Natural killer cell (primary cell): ENCODE data around the gene TMEM151A. TPM values are rescaled to one million over a fixed set of nuclear protein-coding genes. Genes with fewer than 3 reads are reported as not detected.

Experiments
- ATAC-seq, 3 donors: fragments of 150-1000 bp in 2 of 3; fragments of 200-7000 bp in 1 of 3; cut with Tn5 transposase; 1 replicate in 1 of 3; 2 replicates in 2 of 3; pipeline ENCODE4 v1.10.0; 2021; ENCODE audit warnings: mild to moderate bottlenecking in 2 of 3, moderate library complexity in 2 of 3
- DNase-seq, 2 donors: peaks; one replicate each; pipeline versions ENCODE4 v3.0.0 to v3.0.0-alpha.2; 2013 to 2021; ENCODE audit warnings: mixed read lengths in 1 of 2
- H3K27ac ChIP-seq: one replicate; pipeline ENCODE4 v1.5.1; 2013; ENCODE audit warnings: mild to moderate bottlenecking, low read length
- H3K27me3 ChIP-seq: one replicate; pipeline ENCODE4 v1.6.1; 2013; ENCODE audit warnings: low read length; ENCODE audit not compliant: control insufficient read depth, insufficient read depth
- H3K36me3 ChIP-seq: one replicate; pipeline ENCODE4 v1.6.1; 2013; ENCODE audit warnings: low read length; ENCODE audit not compliant: control insufficient read depth, insufficient read depth
- H3K4me1 ChIP-seq: one replicate; pipeline ENCODE4 v1.6.1; 2013; ENCODE audit warnings: low read length; ENCODE audit not compliant: control insufficient read depth, insufficient read depth
- H3K4me3 ChIP-seq: one replicate; pipeline ENCODE4 v1.5.1; 2013; ENCODE audit warnings: low read length
- H3K9me3 ChIP-seq: one replicate; pipeline ENCODE4 v1.6.1; 2013; ENCODE audit warnings: low read length; ENCODE audit not compliant: control insufficient read depth, insufficient read depth
- H3K27ac Mint-ChIP-seq, 2 donors: one replicate each; pipeline ENCODE4 v1.8.0; 2022; ENCODE audit warnings: mild to moderate bottlenecking in 2 of 2, mixed read lengths in 2 of 2, moderate library complexity in 1 of 2
- H3K27me3 Mint-ChIP-seq, 2 donors: one replicate each; pipeline ENCODE4 v1.8.0; 2022; ENCODE audit warnings: low read depth in 2 of 2, mixed read lengths in 2 of 2
- H3K36me3 Mint-ChIP-seq: one replicate; pipeline ENCODE4 v1.8.0; 2022; ENCODE audit warnings: mixed read lengths
- H3K4me1 Mint-ChIP-seq, 2 donors: one replicate each; pipeline ENCODE4 v1.8.0; 2022; ENCODE audit warnings: mixed read lengths in 2 of 2
- H3K4me3 Mint-ChIP-seq: one replicate; pipeline ENCODE4 v1.8.0; 2022; ENCODE audit warnings: mild to moderate bottlenecking, moderate library complexity, mixed read lengths
- H3K9me3 Mint-ChIP-seq, 2 donors: one replicate each; pipeline ENCODE4 v1.8.0; 2022; ENCODE audit warnings: mixed read lengths in 2 of 2
- WGBS: methylation state at CpG from one replicate; pipeline ENCODE4 v1.1.7; 2013; ENCODE audit warnings: missing lambda C conversion rate; ENCODE audit not compliant: insufficient coverage; 5-methylcytosine and 5-hydroxymethylcytosine counted together
- intact Hi-C: fragments of 100-400 bp; cut with micrococcal nuclease; formaldehyde crosslinking; loops from one replicate; pipeline ENCODE4 v1.14.2; 2022
- total RNA-seq, 4 donors: library from RNA; stranded (reverse); fragments of 120-200 nt in 1 of 4; gene quantifications; one replicate each; pipeline versions ENCODE4 v1.2.3 to v1.2.4, GENCODE V29; 2013 to 2022
- TF ChIP-seq, protein P1 (sequence below): fragments of 200-600 bp; IDR thresholded peaks from one replicate; pipeline ENCODE4 v1.8.0; 2022; ENCODE audit warnings: antibody characterized with exemption

Gene TMEM151A
- total RNA-seq, 3 donors from 2014 or later (not counting 1 experiment from before 2014, with no cell fraction given) = not detected

DNA sequence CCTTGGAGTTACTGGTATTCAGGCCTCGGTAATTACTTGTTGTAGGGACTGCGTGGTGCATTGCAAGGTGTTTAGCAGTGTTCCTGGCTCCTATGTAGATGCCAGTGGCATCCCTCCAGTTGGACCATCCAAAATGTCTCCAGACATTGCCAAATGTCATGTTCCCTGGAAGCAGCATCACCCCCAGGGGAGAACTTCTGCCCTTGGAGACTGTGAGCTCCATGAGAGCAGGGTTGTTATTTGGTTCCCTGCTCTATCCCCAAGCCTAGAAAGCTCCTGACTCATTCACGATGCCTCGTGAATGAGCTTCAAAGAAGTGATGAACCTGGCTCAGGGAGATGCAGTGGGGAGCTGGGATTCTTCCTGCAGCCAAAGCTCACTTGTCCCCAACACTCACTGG, 29.9 kb downstream of the TMEM151A start:
- H3K9me3 ChIP-seq = no peaks in the 10 kb centered on the region
- H3K36me3 Mint-ChIP-seq = no peaks in the 10 kb centered on the region
- H3K4me1 ChIP-seq = peaks cover 29% of the 10 kb centered on the region
- peaks cover 9 to 17% of the 10 kb centered on the region in 2 donors for H3K27me3 Mint-ChIP-seq
- TF ChIP-seq, protein P1, sequence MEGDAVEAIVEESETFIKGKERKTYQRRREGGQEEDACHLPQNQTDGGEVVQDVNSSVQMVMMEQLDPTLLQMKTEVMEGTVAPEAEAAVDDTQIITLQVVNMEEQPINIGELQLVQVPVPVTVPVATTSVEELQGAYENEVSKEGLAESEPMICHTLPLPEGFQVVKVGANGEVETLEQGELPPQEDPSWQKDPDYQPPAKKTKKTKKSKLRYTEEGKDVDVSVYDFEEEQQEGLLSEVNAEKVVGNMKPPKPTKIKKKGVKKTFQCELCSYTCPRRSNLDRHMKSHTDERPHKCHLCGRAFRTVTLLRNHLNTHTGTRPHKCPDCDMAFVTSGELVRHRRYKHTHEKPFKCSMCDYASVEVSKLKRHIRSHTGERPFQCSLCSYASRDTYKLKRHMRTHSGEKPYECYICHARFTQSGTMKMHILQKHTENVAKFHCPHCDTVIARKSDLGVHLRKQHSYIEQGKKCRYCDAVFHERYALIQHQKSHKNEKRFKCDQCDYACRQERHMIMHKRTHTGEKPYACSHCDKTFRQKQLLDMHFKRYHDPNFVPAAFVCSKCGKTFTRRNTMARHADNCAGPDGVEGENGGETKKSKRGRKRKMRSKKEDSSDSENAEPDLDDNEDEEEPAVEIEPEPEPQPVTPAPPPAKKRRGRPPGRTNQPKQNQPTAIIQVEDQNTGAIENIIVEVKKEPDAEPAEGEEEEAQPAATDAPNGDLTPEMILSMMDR = no peak
- no peaks in the 10 kb centered on the region for H3K27me3 ChIP-seq
- H3K9me3 Mint-ChIP-seq = no peaks in the 10 kb centered on the region
- ATAC-seq (no peak), DNase-seq (no peak)
- H3K27ac Mint-ChIP-seq = no peak overlapping the region
- H3K4me1 Mint-ChIP-seq = peaks cover 7 to 42% of the 10 kb centered on the region in 2 donors
- no peaks in the 10 kb centered on the region for H3K36me3 ChIP-seq
- intact Hi-C loops = no loop called here
- no peak overlapping the region for H3K27ac ChIP-seq
- H3K4me3 ChIP-seq = no peak overlapping the region
- WGBS = 93% methylated on average over 4 of the region's 4 CpGs
- H3K4me3 Mint-ChIP-seq = no peak overlapping the region

DNA sequence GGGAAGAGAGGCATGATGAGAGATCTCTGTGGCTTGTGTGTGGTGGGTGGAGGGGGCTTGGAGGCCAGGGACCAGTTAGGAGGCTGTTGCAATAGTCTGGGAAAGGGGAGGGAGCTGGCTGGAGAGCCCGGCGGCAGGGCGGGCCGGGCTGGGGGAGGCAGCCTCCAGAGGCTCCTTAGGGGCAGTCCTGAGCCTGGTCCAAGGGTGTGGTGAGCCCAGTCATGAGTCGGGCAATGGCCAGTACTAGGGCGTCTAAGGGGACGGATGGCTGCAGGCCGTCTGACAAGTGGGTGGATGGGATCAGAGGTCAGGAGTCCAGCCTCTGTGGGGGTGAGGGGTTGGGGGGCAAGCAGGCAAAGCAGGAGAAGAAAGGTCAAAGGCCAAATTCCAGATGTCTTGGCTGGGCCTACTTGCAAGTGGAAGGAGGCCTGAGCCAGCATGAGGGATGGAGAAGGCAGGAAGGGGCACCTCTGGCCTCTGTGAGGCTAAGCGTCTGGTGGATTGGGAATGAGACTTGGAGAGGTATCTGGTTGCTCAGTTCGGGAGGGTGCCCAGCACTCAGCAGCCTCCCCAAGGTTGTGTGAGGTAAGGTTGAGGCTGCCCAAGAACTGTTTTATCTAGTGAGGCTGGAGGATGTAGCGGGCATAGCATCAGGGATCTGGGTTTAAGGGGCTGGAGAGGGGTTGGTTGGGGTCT, 31.2 kb downstream of the TMEM151A start:
- Histone ChIP-seq H3K27me3 (no peaks in the 10 kb centered on the region), H3K36me3 (no peaks in the 10 kb centered on the region), H3K4me3 (no peak overlapping the region), H3K4me1 (peaks cover 33% of the 10 kb centered on the region), H3K27ac (no peak overlapping the region), H3K9me3 (no peaks in the 10 kb centered on the region)
- H3K4me1 Mint-ChIP-seq = peaks cover 15 to 44% of the 10 kb centered on the region in 2 donors
- no peaks in the 10 kb centered on the region for H3K36me3 Mint-ChIP-seq
- H3K27ac Mint-ChIP-seq = no peak overlapping the region
- no peak for DNase-seq
- intact Hi-C loops = no loop called here
- H3K27me3 Mint-ChIP-seq = peaks cover 9 to 17% of the 10 kb centered on the region in 2 donors
- no peak overlapping the region for H3K4me3 Mint-ChIP-seq
- TF ChIP-seq, protein P1 = no peak
- WGBS = 96% methylated on average over 11 of the region's 11 CpGs
- no peak for ATAC-seq
- no peaks in the 10 kb centered on the region for H3K9me3 Mint-ChIP-seq

DNA sequence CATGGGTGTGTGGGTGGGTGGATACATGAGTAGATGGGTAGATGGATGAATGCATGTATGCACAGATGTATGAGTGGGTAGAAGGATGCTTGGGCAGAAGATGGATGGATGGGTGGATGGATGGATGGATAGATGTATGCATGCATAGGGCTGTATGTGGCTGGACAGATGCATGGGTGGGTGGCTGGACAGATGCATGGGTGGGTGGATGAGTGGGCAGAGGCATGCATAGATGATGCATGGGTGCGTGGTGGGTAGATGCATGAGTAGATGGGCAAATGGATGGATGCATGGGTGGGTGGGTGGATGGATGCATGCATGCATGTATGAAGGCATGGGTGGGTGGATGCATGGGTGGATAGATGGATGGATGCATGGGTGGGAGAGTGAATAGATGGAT, 32.0 kb downstream of the TMEM151A start:
- Histone ChIP-seq H3K27me3 (no peaks in the 10 kb centered on the region), H3K27ac (no peak overlapping the region), H3K4me1 (peaks cover 33% of the 10 kb centered on the region), H3K4me3 (no peak overlapping the region), H3K9me3 (no peaks in the 10 kb centered on the region), H3K36me3 (no peaks in the 10 kb centered on the region)
- Mint-ChIP-seq H3K36me3 (no peaks in the 10 kb centered on the region), H3K27ac (no peak overlapping the region), H3K27me3 (peaks cover 7 to 14% of the 10 kb centered on the region in 2 donors), H3K4me1 (peaks cover 20 to 45% of the 10 kb centered on the region in 2 donors), H3K4me3 (no peak overlapping the region), H3K9me3 (no peaks in the 10 kb centered on the region)
- 95% methylated on average over 1 of the region's 1 CpG for WGBS
- TF ChIP-seq, protein P1 = no peak
- no peak for ATAC-seq
- intact Hi-C loops = no loop called here
- DNase-seq = no peak

DNA sequence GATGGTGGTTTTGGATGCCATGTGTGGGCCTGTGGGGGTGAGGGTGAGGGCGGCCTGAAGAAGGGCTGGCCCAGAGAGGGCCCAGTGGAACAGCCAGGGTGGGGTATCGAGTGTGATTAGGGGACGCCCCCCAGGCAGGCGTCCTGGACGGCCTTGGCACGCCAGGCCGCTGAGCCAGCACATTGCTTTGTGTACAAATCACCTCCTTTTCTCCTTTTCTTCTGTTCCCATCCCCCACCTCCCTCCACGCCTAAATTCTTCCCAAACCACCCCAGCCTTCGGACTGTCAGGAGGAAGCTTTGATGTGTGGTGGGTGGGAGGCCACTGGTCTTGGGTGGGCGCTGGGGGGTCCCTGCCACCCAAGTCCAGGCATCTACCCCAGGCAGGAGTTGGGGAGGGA, 33.0 kb downstream of the TMEM151A start:
- WGBS = 94% methylated on average over 8 of the region's 10 CpGs
- no peak for DNase-seq
- no peak for ATAC-seq
- Histone ChIP-seq H3K4me1 (peaks cover 37% of the 10 kb centered on the region), H3K9me3 (no peaks in the 10 kb centered on the region), H3K27ac (no peak overlapping the region), H3K36me3 (no peaks in the 10 kb centered on the region), H3K27me3 (no peaks in the 10 kb centered on the region), H3K4me3 (no peak overlapping the region)
- H3K27ac Mint-ChIP-seq = no peak overlapping the region
- TF ChIP-seq, protein P1 = no peak
- no peaks in the 10 kb centered on the region for H3K36me3 Mint-ChIP-seq
- no peaks in the 10 kb centered on the region for H3K9me3 Mint-ChIP-seq
- H3K4me1 Mint-ChIP-seq = peaks cover 19 to 43% of the 10 kb centered on the region in 2 donors
- intact Hi-C loops = no loop called here
- H3K4me3 Mint-ChIP-seq = no peak overlapping the region
- peaks cover 0 to 6% of the 10 kb centered on the region in 2 donors for H3K27me3 Mint-ChIP-seq
